ENCODE data around the gene DUSP22.

DNA sequence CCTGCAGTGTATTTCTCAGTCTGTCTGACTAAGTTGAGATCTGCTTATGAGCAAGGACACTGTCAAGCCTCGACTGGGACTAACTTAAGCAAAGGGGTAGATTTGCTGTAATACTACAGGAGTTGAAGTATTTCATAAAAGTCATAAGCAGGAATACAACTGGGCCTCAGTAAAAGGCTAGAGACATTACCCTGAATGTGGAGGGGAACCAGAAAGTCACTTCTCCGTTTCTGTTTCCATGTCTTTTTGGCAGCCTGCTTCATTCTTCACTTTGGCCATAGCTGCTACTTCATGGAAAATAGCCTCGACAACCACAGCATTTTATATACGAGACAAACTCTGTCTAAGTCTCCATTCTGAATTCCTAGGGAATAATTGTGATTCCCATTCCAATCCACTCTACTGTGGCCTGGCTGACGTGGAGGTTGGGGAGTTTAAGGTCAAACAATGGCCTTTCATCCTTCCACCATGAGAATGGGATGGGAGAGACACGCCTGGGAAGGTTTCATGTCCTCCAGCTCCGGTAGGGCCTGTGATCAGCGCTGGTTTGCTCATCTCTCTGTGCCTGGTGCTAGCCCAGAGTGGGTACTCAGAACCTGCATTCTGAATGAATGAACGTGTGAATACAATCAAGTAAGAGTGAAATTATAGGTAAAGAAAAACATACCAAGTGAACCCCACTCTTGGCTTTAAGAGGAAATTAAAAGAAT is 37.1 kb upstream of the DUSP22 start:
- TF ChIP-seq HDAC2 (IDR thresholded peaks at IDR 0.05; ENCODE audit: borderline replicate concordance in 1 of 2, low read depth in 2 of 2, low read length in 2 of 2) (no peak), TBP (IDR thresholded peaks at IDR 0.05; ENCODE audit: low read depth, low read length) (no peak), SRF (IDR thresholded peaks at IDR 0.05; ENCODE audit: low read depth, low read length) (no peak), GABPA (IDR thresholded peaks at IDR 0.05; ENCODE audit: borderline replicate concordance, insufficient read depth, low read length) (no peak), JUND (IDR thresholded peaks at IDR 0.05; ENCODE audit: low read length) (no peak)
- TF ChIP-seq, protein P1, sequence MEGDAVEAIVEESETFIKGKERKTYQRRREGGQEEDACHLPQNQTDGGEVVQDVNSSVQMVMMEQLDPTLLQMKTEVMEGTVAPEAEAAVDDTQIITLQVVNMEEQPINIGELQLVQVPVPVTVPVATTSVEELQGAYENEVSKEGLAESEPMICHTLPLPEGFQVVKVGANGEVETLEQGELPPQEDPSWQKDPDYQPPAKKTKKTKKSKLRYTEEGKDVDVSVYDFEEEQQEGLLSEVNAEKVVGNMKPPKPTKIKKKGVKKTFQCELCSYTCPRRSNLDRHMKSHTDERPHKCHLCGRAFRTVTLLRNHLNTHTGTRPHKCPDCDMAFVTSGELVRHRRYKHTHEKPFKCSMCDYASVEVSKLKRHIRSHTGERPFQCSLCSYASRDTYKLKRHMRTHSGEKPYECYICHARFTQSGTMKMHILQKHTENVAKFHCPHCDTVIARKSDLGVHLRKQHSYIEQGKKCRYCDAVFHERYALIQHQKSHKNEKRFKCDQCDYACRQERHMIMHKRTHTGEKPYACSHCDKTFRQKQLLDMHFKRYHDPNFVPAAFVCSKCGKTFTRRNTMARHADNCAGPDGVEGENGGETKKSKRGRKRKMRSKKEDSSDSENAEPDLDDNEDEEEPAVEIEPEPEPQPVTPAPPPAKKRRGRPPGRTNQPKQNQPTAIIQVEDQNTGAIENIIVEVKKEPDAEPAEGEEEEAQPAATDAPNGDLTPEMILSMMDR (IDR thresholded peaks at IDR 0.05; ENCODE audit: control extremely low read depth in 1 of 3, insufficient read depth in 1 of 3, low read depth in 1 of 3, low read length in 3 of 3) = no peak
